Keratinocyte (primary cell): ENCODE data around the gene DGKH. TPM values are rescaled to one million over a fixed set of nuclear protein-coding genes. Genes with fewer than 3 reads are reported as not detected.

Experiments used
- DNase-seq: peaks from one replicate; pipeline ENCODE4 v3.0.0-alpha.2; 2011; ENCODE audit warnings: low read depth, missing footprints, low spot score
- FAIRE-seq: peaks from 2 replicates; lab custom pipeline; 2011; peaks lifted over from hg19 to GRCh38; lab: Jason Lieb, UNC
- H2AFZ ChIP-seq: 2 replicates; pipeline ENCODE4 v1.6.0; 2012; ENCODE audit warnings: low read length, control low read depth, inconsistent platforms; ENCODE audit not compliant: control insufficient read depth
- H3K27ac ChIP-seq: 2 replicates; pipeline ENCODE4 v1.5.1; 2011; ENCODE audit warnings: low read length; ENCODE audit not compliant: control insufficient read depth, insufficient read depth
- H3K27me3 ChIP-seq: 3 replicates; pipeline ENCODE4 v1.6.0; 2011; ENCODE audit warnings: low read length; ENCODE audit not compliant: control insufficient read depth, insufficient read depth; ENCODE audit errors: extremely low read depth
- H3K36me3 ChIP-seq, 2 experiments: 2 replicates in 1 of 2; 3 replicates in 1 of 2; pipeline ENCODE4 v1.5.1; 2011; ENCODE audit warnings: low read length in 2 of 2, mild to moderate bottlenecking in 1 of 2; ENCODE audit not compliant: control insufficient read depth in 2 of 2, insufficient read depth in 2 of 2; ENCODE audit errors: extremely low read depth in 1 of 2
- H3K4me1 ChIP-seq: 3 replicates; pipeline ENCODE4 v1.5.1; 2011; ENCODE audit warnings: low read length; ENCODE audit not compliant: control insufficient read depth, insufficient read depth; ENCODE audit errors: extremely low read depth
- H3K4me2 ChIP-seq: 3 replicates; pipeline ENCODE4 v1.6.0; 2011; ENCODE audit warnings: low read depth, low read length; ENCODE audit not compliant: control insufficient read depth, insufficient read depth; ENCODE audit errors: extremely low read depth
- H3K4me3 ChIP-seq, 3 experiments: fragments of 200-600 bp in 1 of 3; sonication (generic) in 1 of 3; 2 replicates in 2 of 3; 3 replicates in 1 of 3; pipeline ENCODE4 v1.5.1; 2011 to 2016; ENCODE audit warnings: low read length in 3 of 3, mild to moderate bottlenecking in 3 of 3, control low read depth in 2 of 3, inconsistent platforms in 1 of 3, low read depth in 1 of 3, mixed read lengths in 1 of 3, mixed run types in 1 of 3, moderate library complexity in 1 of 3; ENCODE audit not compliant: control insufficient read depth in 2 of 3, insufficient read depth in 2 of 3; ENCODE audit errors: extremely low read depth in 1 of 3
- H3K79me2 ChIP-seq: 2 replicates; pipeline ENCODE4 v1.6.0; 2012; ENCODE audit warnings: low read length; ENCODE audit not compliant: control insufficient read depth, insufficient read depth
- H3K9ac ChIP-seq: 3 replicates; pipeline ENCODE4 v1.6.0; 2011; ENCODE audit warnings: low read length; ENCODE audit not compliant: control insufficient read depth, insufficient read depth; ENCODE audit errors: extremely low read depth
- H3K9me1 ChIP-seq: 3 replicates; pipeline ENCODE4 v1.6.0; 2011; ENCODE audit warnings: low read length; ENCODE audit not compliant: control insufficient read depth, insufficient read depth; ENCODE audit errors: extremely low read depth
- H3K9me3 ChIP-seq: 2 replicates; pipeline ENCODE4 v1.5.1; 2012; ENCODE audit warnings: low read depth, low read length; ENCODE audit not compliant: control insufficient read depth
- H4K20me1 ChIP-seq: 3 replicates; pipeline ENCODE4 v1.6.0; 2011; ENCODE audit warnings: low read length; ENCODE audit not compliant: control insufficient read depth, insufficient read depth; ENCODE audit errors: extremely low read depth
- EZH2 ChIP-seq: IDR thresholded peaks from one replicate; pipeline ENCODE4 v1.6.1; 2012; ENCODE audit warnings: inconsistent platforms, mild to moderate bottlenecking, low read length, moderate library complexity
- dilution Hi-C: fragments of 300-500 bp; cut with MboI; formaldehyde crosslinking; loops from one replicate; pipeline ENCODE4 v1.7.0; 2020; ENCODE audit warnings: low sequenced_read_pairs; ENCODE audit not compliant: extremely low pct_ligation_motif_present
- polyA plus RNA-seq, 5 experiments: library from polyadenylated mRNA; depleted of rRNA in 3 of 5; stranded (reverse) in 3 of 5; stranded (forward) in 1 of 5; unstranded in 1 of 5; fragments of >200 nt; gene quantifications; 1 replicate in 1 of 5; 2 replicates in 3 of 5; 3 replicates in 1 of 5; pipeline versions ENCODE4 v1.2.1 to v1.2.3, GENCODE V29; 2011 to 2012; ENCODE audit warnings: missing spikeins in 2 of 5, low read depth in 1 of 5, low replicate concordance in 1 of 5
- TF ChIP-seq, protein P1 (sequence below), 3 experiments: IDR thresholded peaks in 1 of 3; conservative IDR thresholded peaks in 1 of 3; optimal IDR thresholded peaks in 1 of 3; 2 replicates in 2 of 3; 3 replicates in 1 of 3; pipeline versions ENCODE3 to v1.5.1; 2011; ENCODE audit warnings: low read length in 3 of 3, mild to moderate bottlenecking in 3 of 3, moderate library complexity in 2 of 3, control low read depth in 1 of 3, inconsistent platforms in 1 of 3; ENCODE audit not compliant: insufficient read depth in 2 of 3; ENCODE audit errors: extremely low read depth in 1 of 3

Gene DGKH
- polyA plus RNA-seq, 1 donor (not counting 4 experiments of a cell fraction or from before 2014, with no cell fraction given), result 12.8 TPM

DNA sequence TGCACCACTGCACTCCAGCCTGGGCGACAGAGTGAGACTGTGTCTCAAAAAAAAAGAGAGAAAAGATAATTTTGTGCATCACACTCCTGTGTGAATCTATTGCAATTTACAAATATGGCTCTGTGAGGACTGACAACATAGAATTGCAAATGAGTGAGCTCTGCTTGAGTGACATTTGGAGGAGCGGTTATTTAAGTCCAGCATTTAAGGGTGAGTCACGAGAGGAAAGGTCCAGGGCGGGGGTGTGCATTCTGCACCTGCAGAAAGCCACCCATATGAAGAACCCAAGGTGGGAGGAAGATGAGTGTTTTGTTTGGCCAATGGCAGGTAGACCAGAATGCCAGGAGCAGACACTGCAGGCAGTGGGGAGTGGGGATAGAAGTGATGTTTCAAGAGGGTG lies 58.5 kb downstream of the DGKH start:
- H4K20me1 ChIP-seq, result peaks cover 12% of the 10 kb centered on the region
- no peak overlapping the region for H3K4me2 ChIP-seq
- no peak overlapping the region for H2AFZ ChIP-seq
- FAIRE-seq (no peak), DNase-seq (no peak)
- TF ChIP-seq, protein P1, sequence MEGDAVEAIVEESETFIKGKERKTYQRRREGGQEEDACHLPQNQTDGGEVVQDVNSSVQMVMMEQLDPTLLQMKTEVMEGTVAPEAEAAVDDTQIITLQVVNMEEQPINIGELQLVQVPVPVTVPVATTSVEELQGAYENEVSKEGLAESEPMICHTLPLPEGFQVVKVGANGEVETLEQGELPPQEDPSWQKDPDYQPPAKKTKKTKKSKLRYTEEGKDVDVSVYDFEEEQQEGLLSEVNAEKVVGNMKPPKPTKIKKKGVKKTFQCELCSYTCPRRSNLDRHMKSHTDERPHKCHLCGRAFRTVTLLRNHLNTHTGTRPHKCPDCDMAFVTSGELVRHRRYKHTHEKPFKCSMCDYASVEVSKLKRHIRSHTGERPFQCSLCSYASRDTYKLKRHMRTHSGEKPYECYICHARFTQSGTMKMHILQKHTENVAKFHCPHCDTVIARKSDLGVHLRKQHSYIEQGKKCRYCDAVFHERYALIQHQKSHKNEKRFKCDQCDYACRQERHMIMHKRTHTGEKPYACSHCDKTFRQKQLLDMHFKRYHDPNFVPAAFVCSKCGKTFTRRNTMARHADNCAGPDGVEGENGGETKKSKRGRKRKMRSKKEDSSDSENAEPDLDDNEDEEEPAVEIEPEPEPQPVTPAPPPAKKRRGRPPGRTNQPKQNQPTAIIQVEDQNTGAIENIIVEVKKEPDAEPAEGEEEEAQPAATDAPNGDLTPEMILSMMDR (optimal IDR thresholded peaks at IDR 0.05 in 1 of 3, IDR thresholded peaks at IDR 0.05 in 1 of 3, conservative IDR thresholded peaks at IDR 0.05 in 1 of 3; ENCODE audit: extremely low read depth in 1 of 3, insufficient read depth in 2 of 3, low read length in 3 of 3), result no peak
- no peak for TF ChIP-seq EZH2
- H3K27me3 ChIP-seq, result no peaks in the 10 kb centered on the region
- H3K79me2 ChIP-seq, result peaks cover 54% of the 10 kb centered on the region
- H3K9me1 ChIP-seq, result peaks cover 6% of the 10 kb centered on the region
- no peaks in the 10 kb centered on the region for H3K36me3 ChIP-seq
- H3K4me3 ChIP-seq, result no peak overlapping the region
- H3K4me1 ChIP-seq, result peaks cover 44% of the 10 kb centered on the region
- H3K27ac ChIP-seq, result no peak overlapping the region
- H3K9ac ChIP-seq, result no peak overlapping the region
- dilution Hi-C loops, result no loop called here
- H3K9me3 ChIP-seq, result no peaks in the 10 kb centered on the region

- Histone ChIP-seq H3K4me3 (no peak overlapping the region), H3K36me3 (no peaks in the 10 kb centered on the region), H3K9me1 (peaks cover 6% of the 10 kb centered on the region), H3K27ac (no peak overlapping the region), H3K4me1 (peaks cover 41% of the 10 kb centered on the region), H3K27me3 (no peaks in the 10 kb centered on the region), H3K9ac (no peak overlapping the region), H3K4me2 (no peak overlapping the region), H4K20me1 (peaks cover 9% of the 10 kb centered on the region), H3K79me2 (peaks cover 56% of the 10 kb centered on the region), H3K9me3 (no peaks in the 10 kb centered on the region), H2AFZ (no peak overlapping the region)
- TF ChIP-seq, protein P1 (optimal IDR thresholded peaks at IDR 0.05 in 1 of 3, IDR thresholded peaks at IDR 0.05 in 1 of 3, conservative IDR thresholded peaks at IDR 0.05 in 1 of 3; ENCODE audit: extremely low read depth in 1 of 3, insufficient read depth in 2 of 3, low read length in 3 of 3), result no peak
- TF ChIP-seq EZH2, result no peak
- dilution Hi-C loops, result no loop called here
- DNase-seq, result no peak
- FAIRE-seq, result no peak
These were observed 59.0 kb downstream of the DGKH start for GRCh38 chr13:42107421-42107820.
